ENCODE measurements around the gene LINC01488. TPM values are rescaled to one million over a fixed set of nuclear protein-coding genes. Genes with fewer than 3 reads are reported as not detected.

LINC01488 gene
- total RNA-seq, 1 experiment from 2014 or later, result not detected

GRCh38 chr11:69541001-69541285, 59.5 kb downstream of the LINC01488 start:
- Histone ChIP-seq H3K4me1 (ENCODE audit: control insufficient read depth in 1 of 2, insufficient read depth in 2 of 2, low read length in 2 of 2) (no peaks in the 10 kb centered on the region), H3K4me3 (replicated peaks in 1 of 2; ENCODE audit: low read depth in 1 of 2, low read length in 2 of 2) (no peak overlapping the region), H3K27me3 (ENCODE audit: insufficient read depth, low read length) (no peaks in the 10 kb centered on the region), H3K9ac (ENCODE audit: low read length) (no peak overlapping the region), H3K9me2 (ENCODE audit: insufficient read depth) (no peaks in the 10 kb centered on the region), H2AFZ (ENCODE audit: low read depth, low read length, poor library complexity, severe bottlenecking) (no peak overlapping the region), H3K27ac (ENCODE audit: low read depth, low read length) (no peak overlapping the region), H4K20me1 (ENCODE audit: insufficient read depth) (no peaks in the 10 kb centered on the region), H3K79me2 (ENCODE audit: insufficient read depth, low read length) (no peaks in the 10 kb centered on the region), H3K4me2 (ENCODE audit: low read length) (no peak overlapping the region), H3K36me3 (ENCODE audit: control insufficient read depth in 1 of 2, insufficient read depth in 2 of 2, low read length in 2 of 2) (no peaks in the 10 kb centered on the region), H3K9me3 (ENCODE audit: control insufficient read depth in 1 of 2, insufficient read depth in 1 of 2, low read depth in 1 of 2, low read length in 2 of 2) (no peaks in the 10 kb centered on the region)
- no TSS peak for BruUV-seq (replicated peaks)
- ChIA-PET POLR2A (no interaction called here), CTCF (no interaction called here), RAD21 (ENCODE audit: low non-redundant PET in 1 of 2, low total read pairs in 2 of 2, uncharacterized antibody in 2 of 2, unreplicated experiment in 2 of 2) (no interaction called here)
- no peak for ATAC-seq
- no peak for DNase-seq (ENCODE audit: low read depth, low spot score)
- TF ChIP-seq EZH2phosphoT487 (IDR thresholded peaks at IDR 0.05; ENCODE audit: borderline replicate concordance) (no peak), REST (IDR thresholded peaks at IDR 0.05; ENCODE audit: low read depth) (no peak), SRF (IDR thresholded peaks at IDR 0.05; ENCODE audit: low read depth) (no peak), YY1 (IDR thresholded peaks at IDR 0.05; ENCODE audit: extremely low read depth, insufficient replicate concordance, low read depth, low read length) (no peak)
- intact Hi-C loops (cut with micrococcal nuclease), result no loop called here

GRCh38 chr11:69541501-69542313, 60.2 kb downstream of the LINC01488 start:
- DNase-seq (ENCODE audit: low read depth, low spot score) (no peak), ATAC-seq (no peak)
- Histone ChIP-seq H2AFZ (ENCODE audit: low read depth, low read length, poor library complexity, severe bottlenecking) (no peak overlapping the region), H3K79me2 (ENCODE audit: insufficient read depth, low read length) (no peaks in the 10 kb centered on the region), H3K4me3 (replicated peaks in 1 of 2; ENCODE audit: low read depth in 1 of 2, low read length in 2 of 2) (no peak overlapping the region), H3K27ac (ENCODE audit: low read depth, low read length) (no peak overlapping the region), H4K20me1 (ENCODE audit: insufficient read depth) (no peaks in the 10 kb centered on the region), H3K27me3 (ENCODE audit: insufficient read depth, low read length) (no peaks in the 10 kb centered on the region), H3K9ac (ENCODE audit: low read length) (no peak overlapping the region), H3K36me3 (ENCODE audit: control insufficient read depth in 1 of 2, insufficient read depth in 2 of 2, low read length in 2 of 2) (no peaks in the 10 kb centered on the region), H3K4me1 (ENCODE audit: control insufficient read depth in 1 of 2, insufficient read depth in 2 of 2, low read length in 2 of 2) (no peaks in the 10 kb centered on the region), H3K4me2 (ENCODE audit: low read length) (no peak overlapping the region), H3K9me3 (ENCODE audit: control insufficient read depth in 1 of 2, insufficient read depth in 1 of 2, low read depth in 1 of 2, low read length in 2 of 2) (no peaks in the 10 kb centered on the region), H3K9me2 (ENCODE audit: insufficient read depth) (no peaks in the 10 kb centered on the region)
- ChIA-PET CTCF (no interaction called here), POLR2A (no interaction called here), RAD21 (ENCODE audit: low non-redundant PET in 1 of 2, low total read pairs in 2 of 2, uncharacterized antibody in 2 of 2, unreplicated experiment in 2 of 2) (no interaction called here)
- BruUV-seq (replicated peaks), result no TSS peak
- intact Hi-C loops (cut with micrococcal nuclease), result no loop called here
- TF ChIP-seq EGR1 (IDR thresholded peaks at IDR 0.05; ENCODE audit: low read depth) (no peak), FOSL1 (IDR thresholded peaks at IDR 0.05; ENCODE audit: low read depth) (no peak), SP1 (IDR thresholded peaks at IDR 0.05; ENCODE audit: low read depth) (no peak), ZNF274 (IDR thresholded peaks at IDR 0.05; ENCODE audit: low read depth, low read length) (no peak), ZBTB33 (IDR thresholded peaks at IDR 0.05; ENCODE audit: extremely low read depth, insufficient replicate concordance, low read length) (no peak), RAD21 (IDR thresholded peaks at IDR 0.05; ENCODE audit: low read depth) (no peak), EZH2 (IDR thresholded peaks at IDR 0.05) (no peak), POLR2A (IDR thresholded peaks at IDR 0.05; ENCODE audit: borderline replicate concordance, extremely low read depth, insufficient read depth, insufficient read length) (no peak)
